RWPE2 (cell line): ENCODE measurements around the gene EFS.
A peak's percentile ranks its signal among the peaks of the same experiment; 100 is the strongest.

Source experiments
- ATAC-seq: fragments of 200-7000 bp; cut with Tn5 transposase; 3 replicates; pipeline ENCODE4 v1.9.1; 2021; ENCODE audit warnings: low read depth
- DNase-seq: peaks from one replicate; pipeline ENCODE4 v3.0.0-alpha.2; 2020; ENCODE audit warnings: low spot score
- H3K27ac ChIP-seq: fragments of 450-650 bp; 2 replicates; pipeline ENCODE4 v1.5.1; 2017; ENCODE audit warnings: mild to moderate bottlenecking; ENCODE audit not compliant: poor library complexity, severe bottlenecking
- H3K27me3 ChIP-seq: fragments of 250-450 bp; sonication (Bioruptor Pico); 2 replicates; pipeline ENCODE4 v1.5.1; 2021; ENCODE audit warnings: mild to moderate bottlenecking, moderate library complexity; ENCODE audit not compliant: insufficient read depth, poor library complexity, severe bottlenecking
- H3K36me3 ChIP-seq: fragments of 250-450 bp; sonication (Bioruptor Pico); 2 replicates; pipeline ENCODE4 v1.5.1; 2020; ENCODE audit warnings: low read depth, mild to moderate bottlenecking, moderate library complexity
- H3K4me1 ChIP-seq: fragments of 250-450 bp; sonication (Bioruptor Pico); 2 replicates; pipeline ENCODE4 v1.5.1; 2021; ENCODE audit warnings: mild to moderate bottlenecking, moderate library complexity; ENCODE audit not compliant: insufficient read depth, poor library complexity, severe bottlenecking
- H3K4me3 ChIP-seq: fragments of 250-450 bp; sonication (Bioruptor Pico); 2 replicates; pipeline ENCODE4 v1.5.1; 2021; ENCODE audit warnings: mild to moderate bottlenecking, moderate library complexity; ENCODE audit not compliant: severe bottlenecking
- H3K9me3 ChIP-seq: fragments of 250-450 bp; sonication (Bioruptor Pico); 2 replicates; pipeline ENCODE4 v1.5.1; 2021; ENCODE audit warnings: mild to moderate bottlenecking, moderate library complexity; ENCODE audit not compliant: severe bottlenecking
- CTCF ChIP-seq: fragments of 450-650 bp; IDR thresholded peaks from one replicate; pipeline ENCODE4 v1.5.1; 2017; ENCODE audit warnings: mild to moderate bottlenecking, moderate library complexity; ENCODE audit not compliant: poor library complexity, severe bottlenecking

EFS gene

GRCh38 chr14:23351681-23352505 is 13.1 kb downstream of the EFS start:
- H3K9me3 ChIP-seq, result no peaks in the 10 kb centered on the region
- ATAC-seq, result peak; percentile 6; the same call in 2 of the 3 replicates
- peak; percentile 47 for TF ChIP-seq CTCF
- H3K36me3 ChIP-seq, result no peaks in the 10 kb centered on the region
- H3K4me3 ChIP-seq, result peak overlapping the region; percentile 50
- no peak for DNase-seq
- no peak overlapping the region for H3K27ac ChIP-seq
- H3K27me3 ChIP-seq, result no peaks in the 10 kb centered on the region
- no peaks in the 10 kb centered on the region for H3K4me1 ChIP-seq

GRCh38 chr14:23349156-23349845 is 15.7 kb downstream of the EFS start:
- Histone ChIP-seq H3K27ac (no peak overlapping the region), H3K4me1 (no peaks in the 10 kb centered on the region), H3K36me3 (no peaks in the 10 kb centered on the region), H3K27me3 (no peaks in the 10 kb centered on the region), H3K9me3 (no peaks in the 10 kb centered on the region), H3K4me3 (no peak overlapping the region)
- no peak for TF ChIP-seq CTCF
- ATAC-seq (no peak), DNase-seq (no peak)

- Histone ChIP-seq H3K9me3 (no peaks in the 10 kb centered on the region), H3K27me3 (no peaks in the 10 kb centered on the region), H3K4me1 (no peaks in the 10 kb centered on the region), H3K36me3 (no peaks in the 10 kb centered on the region), H3K4me3 (no peak overlapping the region), H3K27ac (no peak overlapping the region)
- no peak for DNase-seq
- no peak for TF ChIP-seq CTCF
- ATAC-seq, result no peak
These were observed 16.7 kb downstream of the EFS start for GRCh38 chr14:23348297-23348655.

- no peak for TF ChIP-seq CTCF
- DNase-seq, result no peak
- H3K27me3 ChIP-seq, result no peaks in the 10 kb centered on the region
- no peaks in the 10 kb centered on the region for H3K36me3 ChIP-seq
- H3K9me3 ChIP-seq, result no peaks in the 10 kb centered on the region
- no peak overlapping the region for H3K27ac ChIP-seq
- H3K4me1 ChIP-seq, result no peaks in the 10 kb centered on the region
- ATAC-seq, result no peak
- no peak overlapping the region for H3K4me3 ChIP-seq
These were observed 17.3 kb downstream of the EFS start for GRCh38 chr14:23347406-23348296.
